HG02678 (cell line): Measurements from ENCODE around the gene NACAD.
"Not testable (repeated sequence)": the region's sequence is repeated elsewhere in the genome, so short reads cannot be mapped to it uniquely, and the experiment has no call there.

Source experiments
- ATAC-seq: cut with Tn5 transposase; IDR thresholded peaks from one replicate; pipeline ENCODE4 v1.9.1; 2021; ENCODE audit warnings: mild to moderate bottlenecking, moderate library complexity; ENCODE audit not compliant: unreplicated experiment

The NACAD gene

GRCh38 chr7:45060295-45060694, 28.5 kb downstream of the NACAD start:
- ATAC-seq = no peak

- no peak for ATAC-seq
These were observed 30.9 kb downstream of the NACAD start for GRCh38 chr7:45057878-45058277.

GRCh38 chr7:45055594-45056219, 33.1 kb downstream of the NACAD start:
- ATAC-seq = no peak

- no peak for ATAC-seq
These were observed 33.8 kb downstream of the NACAD start for GRCh38 chr7:45055016-45055415.

GRCh38 chr7:45054442-45054841, 34.3 kb downstream of the NACAD start:
- ATAC-seq = no peak

GRCh38 chr7:45053941-45054340, 34.8 kb downstream of the NACAD start:
- no peak for ATAC-seq

- ATAC-seq = no peak
These were observed 35.4 kb downstream of the NACAD start for GRCh38 chr7:45053401-45053800.

GRCh38 chr7:45052011-45052410, 36.8 kb downstream of the NACAD start:
- ATAC-seq = no peak

- ATAC-seq = no peak
These were observed 38.6 kb downstream of the NACAD start for GRCh38 chr7:45050198-45050597.

GRCh38 chr7:45048748-45049147, 40.0 kb downstream of the NACAD start:
- no peak for ATAC-seq

GRCh38 chr7:45044338-45044737, 44.4 kb downstream of the NACAD start:
- ATAC-seq = no peak

GRCh38 chr7:45039106-45039505, 49.7 kb downstream of the NACAD start:
- no peak for ATAC-seq

GRCh38 chr7:45037876-45038275, 50.9 kb downstream of the NACAD start:
- no peak for ATAC-seq

- no peak for ATAC-seq
These were observed 52.0 kb downstream of the NACAD start for GRCh38 chr7:45036796-45037195.

GRCh38 chr7:45036317-45036716, 52.5 kb downstream of the NACAD start:
- no peak for ATAC-seq

- no peak for ATAC-seq
These were observed 52.9 kb downstream of the NACAD start for GRCh38 chr7:45035893-45036292.

- no peak for ATAC-seq
These were observed 53.4 kb downstream of the NACAD start for GRCh38 chr7:45035371-45035770.

GRCh38 chr7:45034710-45035109, 54.1 kb downstream of the NACAD start:
- not testable (repeated sequence) for ATAC-seq

GRCh38 chr7:45033931-45034290, 54.9 kb downstream of the NACAD start:
- no peak for ATAC-seq

GRCh38 chr7:45033261-45033930, 55.4 kb downstream of the NACAD start:
- no peak for ATAC-seq

- ATAC-seq = no peak
These were observed 56.3 kb downstream of the NACAD start for GRCh38 chr7:45032421-45032820.

GRCh38 chr7:45031829-45032228, 56.9 kb downstream of the NACAD start:
- ATAC-seq = no peak
